ENCODE data around the gene ALKBH1. TPM values are rescaled to one million over a fixed set of nuclear protein-coding genes. Genes with fewer than 3 reads are reported as not detected.
"Not testable (repeated sequence)": the region's sequence is repeated elsewhere in the genome, so short reads cannot be mapped to it uniquely, and the experiment has no call there.

ALKBH1 gene
- 17.9 and 25.2 TPM in 2 replicates for total RNA-seq (2014; rRNA removed; shearing (Covaris generic))

DNA sequence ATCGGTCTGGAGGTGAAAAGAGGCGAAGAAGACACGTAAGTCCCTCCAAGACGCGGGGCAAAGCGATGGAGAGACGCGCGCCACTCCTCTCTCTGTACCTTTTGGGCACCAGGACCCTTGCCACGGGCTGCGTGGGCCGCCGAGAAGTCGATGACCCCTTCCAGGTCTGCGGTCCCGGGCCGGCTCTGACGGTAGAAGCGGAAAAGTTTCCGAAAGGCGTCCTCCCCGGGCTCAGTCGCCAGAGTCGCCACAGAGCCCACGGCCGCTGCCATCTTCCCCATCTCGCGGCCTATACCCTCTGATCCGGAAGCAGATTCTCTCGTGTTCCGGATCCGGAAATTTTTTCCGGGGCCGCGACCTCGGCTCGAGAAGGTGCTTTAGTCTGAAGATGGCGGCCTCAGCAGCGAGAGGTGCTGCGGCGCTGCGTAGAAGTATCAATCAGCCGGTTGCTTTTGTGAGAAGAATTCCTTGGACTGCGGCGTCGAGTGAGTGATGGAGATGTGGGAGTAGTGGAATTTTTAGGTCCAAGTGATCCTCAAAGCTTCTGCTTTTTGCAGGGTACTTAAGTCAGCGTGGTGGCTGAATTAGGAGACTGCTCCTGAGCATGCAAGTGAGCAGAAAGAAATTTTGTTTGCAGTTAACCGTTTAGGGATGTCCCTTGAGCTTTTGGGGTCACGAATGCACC lies at the start of gene ALKBH1, which contains the start of gene SLIRP:
ALKBH1 (minus strand) TSS at position 300 of the 685 bp plus-strand sequence; CDS start at position 281, 19 bp downstream.
SLIRP (plus strand) TSS at position 380 of the 685 bp plus-strand sequence; CDS start at position 389, 9 bp downstream.
- DNase-seq (ENCODE audit: low read depth) = peak; percentile 84

DNA sequence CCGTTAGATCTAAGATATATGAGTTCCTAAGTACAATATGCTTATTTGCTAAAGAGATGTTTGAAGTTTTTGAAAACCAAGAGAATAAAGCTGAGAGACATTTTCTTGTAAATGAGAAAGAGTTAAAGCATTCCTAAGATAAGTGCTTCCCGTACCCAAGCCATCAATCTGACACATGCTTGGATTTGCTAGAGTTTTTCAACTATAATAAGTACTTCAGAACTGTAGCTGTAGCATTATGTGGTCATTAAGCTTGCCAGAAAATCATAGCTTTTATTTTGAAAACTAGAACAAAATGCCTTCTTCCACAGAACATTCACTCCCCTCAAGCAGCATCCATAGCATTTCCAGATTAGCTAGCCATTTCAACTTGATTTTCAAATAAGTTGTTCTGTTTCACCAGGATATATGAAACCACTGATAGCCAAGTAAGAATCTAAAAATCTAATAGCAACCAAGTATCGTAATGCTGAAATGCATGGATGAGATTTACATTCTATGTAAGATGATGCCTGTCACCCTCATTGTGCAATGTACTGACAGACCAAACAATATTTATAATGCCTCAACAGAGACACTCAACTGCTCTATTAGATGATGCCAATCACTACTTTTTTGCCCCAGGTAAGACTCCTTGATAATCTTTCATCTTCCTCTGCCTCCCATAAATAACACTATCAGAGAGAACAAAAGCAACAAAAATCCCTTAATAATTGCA lies 45.1 kb upstream of the ALKBH1 start:
- DNase-seq (ENCODE audit: low read depth) = no peak

- DNase-seq (ENCODE audit: low read depth) = no peak
Observed at GRCh38 chr14:77752266-77752665, 44.4 kb upstream of the ALKBH1 start.

GRCh38 chr14:77747425-77747824 lies 39.6 kb upstream of the ALKBH1 start:
- DNase-seq (ENCODE audit: low read depth) = not testable (repeated sequence)

DNA sequence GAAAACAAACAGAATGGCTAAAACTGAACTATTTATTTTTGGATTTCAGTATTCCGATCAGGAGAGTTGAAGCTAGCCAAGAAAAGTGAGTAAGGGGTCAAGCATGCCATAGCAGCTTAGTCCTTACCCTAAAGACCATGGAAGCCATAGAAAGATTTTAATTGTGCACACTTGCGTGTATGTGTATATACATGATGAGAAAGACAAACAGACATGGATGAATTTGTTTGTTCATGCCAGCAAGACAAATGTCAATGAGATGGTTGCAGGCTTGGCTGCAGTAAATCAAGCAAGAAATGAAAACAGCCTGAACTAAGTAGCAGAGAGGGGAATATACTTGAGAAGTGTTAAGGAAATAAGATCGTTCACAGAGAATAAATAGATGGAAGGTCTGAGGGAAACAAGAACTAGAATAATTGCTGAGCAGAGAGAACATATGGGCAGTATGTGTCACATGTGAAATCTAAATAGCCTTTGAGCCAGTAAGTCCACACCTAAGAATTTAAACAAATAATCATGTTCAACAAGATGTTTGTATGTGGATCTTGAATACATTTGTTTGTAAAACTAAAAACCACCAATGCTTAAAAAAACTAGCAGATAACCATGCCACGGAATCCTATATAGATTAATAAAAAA lies 38.4 kb upstream of the ALKBH1 start:
- DNase-seq (ENCODE audit: low read depth) = no peak

GRCh38 chr14:77741438-77741837 lies 33.6 kb upstream of the ALKBH1 start:
- no peak for DNase-seq (ENCODE audit: low read depth)

- DNase-seq (ENCODE audit: low read depth) = peak; percentile 52
Observed at GRCh38 chr14:77738559-77739250, 30.9 kb upstream of the ALKBH1 start.

DNA sequence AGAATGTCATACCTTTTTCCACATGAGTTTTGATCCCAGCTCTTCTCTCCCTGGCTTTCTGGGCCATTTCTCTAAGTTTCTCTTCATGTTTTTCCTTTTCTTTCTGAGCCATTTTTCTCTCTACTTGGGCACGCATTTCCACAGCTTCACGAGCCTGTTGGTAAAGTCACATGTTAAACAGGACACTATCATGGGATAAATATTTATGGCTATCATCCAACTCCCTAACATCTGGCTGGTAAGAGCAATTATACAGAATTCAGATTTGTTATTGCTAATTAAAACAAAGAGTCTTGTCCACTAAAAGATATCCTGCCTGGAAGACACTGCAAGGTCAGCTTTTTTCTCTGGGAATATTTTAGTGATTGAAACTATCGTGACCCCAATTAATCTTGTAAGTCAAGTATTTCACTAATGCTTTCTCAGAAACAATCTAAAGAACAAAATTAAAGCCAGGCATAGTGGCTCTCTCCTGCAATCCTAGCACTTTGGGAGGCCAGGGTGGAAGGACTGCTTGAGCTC lies 23.2 kb upstream of the ALKBH1 start:
- DNase-seq (ENCODE audit: low read depth) = no peak

- DNase-seq (ENCODE audit: low read depth) = no peak
Observed at GRCh38 chr14:77722301-77722700, 14.5 kb upstream of the ALKBH1 start.

DNA sequence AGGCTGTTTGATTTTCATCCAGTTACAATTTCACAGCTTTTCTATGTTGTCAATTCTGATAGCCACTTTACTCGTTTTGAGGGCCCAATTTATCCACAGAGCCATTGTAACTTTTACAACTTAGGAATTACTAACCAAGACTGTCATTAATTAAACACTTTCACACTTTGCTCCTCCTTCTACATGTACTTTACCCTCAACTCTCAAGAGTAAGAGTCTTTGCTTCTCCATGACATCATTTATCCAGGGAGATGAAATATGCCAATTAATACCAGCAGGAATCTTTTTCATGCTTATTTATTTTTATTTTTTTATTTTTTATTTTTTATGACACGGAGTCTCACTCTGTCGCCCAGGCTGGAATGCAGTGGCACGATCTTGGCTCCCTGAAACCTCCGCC lies 13.6 kb upstream of the ALKBH1 start:
- DNase-seq (ENCODE audit: low read depth) = no peak

GRCh38 chr14:77717608-77718305 lies 9.9 kb upstream of the ALKBH1 start:
- no peak for DNase-seq (ENCODE audit: low read depth)

DNA sequence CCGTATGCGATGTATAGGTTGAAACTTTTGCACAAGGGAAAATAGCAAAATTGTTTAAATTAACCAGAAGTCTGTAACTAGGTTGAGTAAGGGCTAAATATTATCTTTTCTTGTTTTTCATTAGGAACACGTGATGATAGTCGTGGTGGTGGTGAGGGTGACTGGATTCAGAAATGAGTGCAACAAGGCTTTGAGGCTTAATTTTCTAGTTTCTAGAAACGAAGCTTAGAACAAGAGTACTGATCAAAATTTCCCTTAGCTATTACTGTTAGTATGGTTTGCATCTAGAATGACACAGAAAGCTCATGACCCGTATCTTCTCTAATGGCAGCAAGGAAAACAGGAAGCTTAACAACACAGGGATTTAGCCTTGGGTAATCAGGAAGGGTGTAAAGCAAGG lies 7.1 kb upstream of the ALKBH1 start:
- no peak for DNase-seq (ENCODE audit: low read depth)

- DNase-seq (ENCODE audit: low read depth) = no peak
Observed at GRCh38 chr14:77710364-77710763, 2.5 kb upstream of the ALKBH1 start.

DNA sequence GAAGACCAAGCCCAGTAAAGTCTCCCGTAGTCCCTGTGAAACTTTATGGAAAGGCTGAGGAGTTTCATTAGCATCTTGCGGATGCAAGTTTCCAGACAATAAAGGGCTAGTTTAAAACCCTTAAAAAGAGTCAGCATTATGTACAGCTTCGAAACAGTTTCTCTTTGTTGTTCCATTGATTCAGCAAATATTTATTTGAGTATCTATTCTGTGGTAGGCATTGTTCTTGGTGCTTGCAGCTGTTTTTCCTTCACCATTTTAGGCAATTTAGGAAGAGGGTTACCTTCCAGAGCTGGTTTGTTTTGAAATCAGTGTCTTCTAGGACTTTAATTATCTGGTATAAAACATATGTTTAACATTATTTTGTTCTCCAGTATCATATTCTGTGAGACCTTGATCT lies 1.6 kb upstream of the ALKBH1 start:
- no peak for DNase-seq (ENCODE audit: low read depth)

GRCh38 chr14:77708749-77709148 lies 926 bp upstream of the ALKBH1 start:
- no peak for DNase-seq (ENCODE audit: low read depth)

- DNase-seq (ENCODE audit: low read depth) = peak; percentile 16
Observed at GRCh38 chr14:77707355-77707723, 484 bp downstream of the ALKBH1 start.

DNA sequence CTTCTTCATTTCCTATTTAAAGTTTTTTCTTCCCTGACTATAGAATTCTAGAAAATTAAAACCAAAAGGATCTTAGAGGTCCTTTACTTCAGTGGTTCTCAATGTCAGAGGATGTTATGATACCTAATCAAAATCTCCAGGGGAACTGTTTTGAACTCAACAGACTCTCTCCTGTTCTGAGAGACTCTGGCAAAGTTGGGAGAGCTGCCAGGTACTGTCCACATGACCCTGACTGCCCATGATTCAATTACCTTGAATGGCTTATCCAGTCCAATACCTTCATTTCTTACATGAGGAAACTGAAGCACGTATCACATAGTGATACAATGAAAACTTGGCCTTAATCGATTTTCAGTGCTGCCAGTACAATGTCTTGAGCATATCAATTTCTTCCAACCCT lies 16.6 kb downstream of the ALKBH1 start:
- no peak for DNase-seq (ENCODE audit: low read depth)

GRCh38 chr14:77682158-77682553 lies 25.7 kb downstream of the ALKBH1 start:
- no peak for DNase-seq (ENCODE audit: low read depth)

DNA sequence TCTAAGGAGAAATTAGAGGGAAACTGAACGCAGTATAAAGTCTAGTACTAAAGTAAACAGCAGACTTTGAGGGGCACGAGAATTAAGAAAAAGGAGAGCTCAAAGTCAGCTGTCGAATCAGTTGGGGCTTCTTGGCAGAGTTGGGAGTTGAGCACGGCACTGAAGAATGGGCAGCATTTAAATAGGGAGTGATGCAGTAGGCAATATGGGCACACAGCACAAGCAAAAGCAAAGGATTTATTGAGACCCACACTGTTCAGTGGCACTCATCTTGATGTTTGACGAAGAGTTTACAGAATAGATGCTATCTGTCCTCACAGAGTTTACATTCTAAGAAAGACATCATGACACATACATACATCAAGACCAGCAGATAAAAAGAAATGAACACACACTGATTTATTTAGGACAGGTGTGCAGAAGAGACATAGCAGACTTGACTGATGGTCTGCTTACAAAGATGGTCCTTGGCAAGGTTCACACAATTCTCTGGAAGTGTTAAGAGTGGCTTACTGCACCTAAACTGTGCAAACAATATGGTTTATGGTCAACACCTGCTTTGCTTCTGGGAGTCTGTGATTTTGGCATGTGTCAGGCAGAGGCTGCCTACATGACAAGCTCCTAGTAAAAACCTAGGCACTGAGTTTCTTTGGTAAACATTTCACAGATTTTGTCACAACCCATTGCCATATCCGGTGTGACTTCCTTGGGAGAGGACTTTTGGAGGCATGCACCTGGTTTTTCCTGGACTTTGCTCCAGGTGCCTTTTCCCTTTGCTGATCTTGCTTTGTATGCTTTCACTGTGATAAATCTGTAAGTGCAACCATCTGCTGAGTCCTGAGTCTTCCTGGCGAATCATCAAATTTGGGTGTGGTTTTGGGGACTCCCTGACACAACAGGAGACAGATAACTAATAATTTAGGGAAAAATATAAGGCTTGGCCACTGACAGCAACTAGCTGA lies 26.3 kb downstream of the ALKBH1 start:
- no peak for DNase-seq (ENCODE audit: low read depth)

- DNase-seq (ENCODE audit: low read depth) = no peak
Observed at GRCh38 chr14:77674931-77675330, 32.9 kb downstream of the ALKBH1 start.
